NCI-H1694 treated with DMSO at 0.1 percent for 48 hours (cell line): ENCODE data around the gene CES3.

Source experiments
- DNase-seq: peaks from one replicate; lab custom pipeline; 2025; lab: John Stamatoyannopoulos, UW

The CES3 gene

GRCh38 chr16:66961065-66961744, at the start of gene CES3:
Gene CES3, plus strand, starts transcription at chr16:66961266. Its CDS starts 42 bp downstream, at chr16:66961308.
- peak; percentile 88 for DNase-seq

GRCh38 chr16:66911801-66912200, 49.3 kb upstream of the CES3 start:
- no peak for DNase-seq

- DNase-seq, result no peak
Measured at GRCh38 chr16:66913081-66913480, 48.0 kb upstream of the CES3 start.

GRCh38 chr16:66913711-66914110, 47.4 kb upstream of the CES3 start:
- DNase-seq, result no peak

GRCh38 chr16:66914541-66914940, 46.5 kb upstream of the CES3 start:
- DNase-seq, result no peak

GRCh38 chr16:66915041-66915440, 46.0 kb upstream of the CES3 start:
- no peak for DNase-seq

- no peak for DNase-seq
Measured at GRCh38 chr16:66916518-66916917, 44.5 kb upstream of the CES3 start.

GRCh38 chr16:66917741-66918140, 43.3 kb upstream of the CES3 start:
- no peak for DNase-seq

GRCh38 chr16:66918355-66918754, 42.7 kb upstream of the CES3 start:
- no peak for DNase-seq

GRCh38 chr16:66918803-66919568, 42.1 kb upstream of the CES3 start, which contains the start of gene CDH16:
Gene CDH16, minus strand, starts transcription at chr16:66918885. Its CDS starts 820 bp downstream, at chr16:66918065.
- DNase-seq, result no peak

GRCh38 chr16:66919569-66920298, 41.3 kb upstream of the CES3 start:
- no peak for DNase-seq

GRCh38 chr16:66920299-66920590, 40.8 kb upstream of the CES3 start:
- no peak for DNase-seq

GRCh38 chr16:66920924-66921680, 40.0 kb upstream of the CES3 start:
- no peak for DNase-seq

- no peak for DNase-seq
Measured at GRCh38 chr16:66921729-66922450, 39.2 kb upstream of the CES3 start.

- DNase-seq, result peak; percentile 81
Measured at GRCh38 chr16:66923247-66923731, 37.8 kb upstream of the CES3 start.

GRCh38 chr16:66923866-66924265, 37.2 kb upstream of the CES3 start:
- peak; percentile 33 for DNase-seq

- no peak for DNase-seq
Measured at GRCh38 chr16:66924527-66925321, 36.3 kb upstream of the CES3 start.

- no peak for DNase-seq
Measured at GRCh38 chr16:66925322-66925840, 35.7 kb upstream of the CES3 start, which contains the start of gene RRAD. Gene RRAD, minus strand, starts transcription at chr16:66925535. Its CDS starts 356 bp downstream, at chr16:66925179.

GRCh38 chr16:66926171-66926947, 34.7 kb upstream of the CES3 start:
- no peak for DNase-seq
